ENCODE data around the gene POLR2J.
"Not testable (repeated sequence)": the region's sequence is repeated elsewhere in the genome, so short reads cannot be mapped to it uniquely, and the experiment has no call there.

The POLR2J gene

GRCh38 chr7:102466097-102466496, 12.6 kb downstream of the POLR2J start:
- DNase-seq (ENCODE audit: low read depth in 2 of 2): no peak

- peak; percentile 85 to 89 for DNase-seq (ENCODE audit: low read depth in 2 of 2)
Measured at GRCh38 chr7:102464577-102465280, 14.0 kb downstream of the POLR2J start, which contains the start of the genes ALKBH4 and LRWD1. TSS of gene ALKBH4 (minus strand) at chr7:102464863. CDS start at chr7:102464836, 27 bp downstream. TSS of gene LRWD1 (plus strand) at chr7:102464984. CDS start at chr7:102465081, 97 bp downstream.

- DNase-seq (ENCODE audit: low read depth in 2 of 2): no peak
Measured at GRCh38 chr7:102463841-102464576, 14.7 kb downstream of the POLR2J start.

GRCh38 chr7:102460467-102460866, 18.3 kb downstream of the POLR2J start:
- DNase-seq (ENCODE audit: low read depth in 2 of 2): no peak

GRCh38 chr7:102459221-102459844, 19.4 kb downstream of the POLR2J start:
- DNase-seq (ENCODE audit: low read depth in 2 of 2): no peak

GRCh38 chr7:102457352-102457924, 21.3 kb downstream of the POLR2J start:
- no peak for DNase-seq (ENCODE audit: low read depth in 2 of 2)

GRCh38 chr7:102456327-102456726, 22.4 kb downstream of the POLR2J start:
- DNase-seq (ENCODE audit: low read depth in 2 of 2): no peak

GRCh38 chr7:102455596-102455995, 23.1 kb downstream of the POLR2J start:
- no peak for DNase-seq (ENCODE audit: low read depth in 2 of 2)

GRCh38 chr7:102454932-102455331, 23.8 kb downstream of the POLR2J start:
- not testable (repeated sequence) for DNase-seq (ENCODE audit: low read depth in 2 of 2)

GRCh38 chr7:102454468-102454867, 24.3 kb downstream of the POLR2J start:
- no peak for DNase-seq (ENCODE audit: low read depth in 2 of 2)

- no peak for DNase-seq (ENCODE audit: low read depth in 2 of 2)
Measured at GRCh38 chr7:102453319-102453718, 25.4 kb downstream of the POLR2J start.

GRCh38 chr7:102452451-102452850, 26.3 kb downstream of the POLR2J start:
- no peak for DNase-seq (ENCODE audit: low read depth in 2 of 2)

GRCh38 chr7:102451371-102452054, 27.2 kb downstream of the POLR2J start:
- DNase-seq (ENCODE audit: low read depth in 2 of 2): no peak

- DNase-seq (ENCODE audit: low read depth in 2 of 2): peak in 1 of 2 donors; percentile 23
Measured at GRCh38 chr7:102450242-102450641, 28.5 kb downstream of the POLR2J start.

GRCh38 chr7:102449136-102449535, 29.6 kb downstream of the POLR2J start:
- no peak for DNase-seq (ENCODE audit: low read depth in 2 of 2)

- DNase-seq (ENCODE audit: low read depth in 2 of 2): no peak
Measured at GRCh38 chr7:102447311-102447710, 31.4 kb downstream of the POLR2J start.

- DNase-seq (ENCODE audit: low read depth in 2 of 2): no peak
Measured at GRCh38 chr7:102446387-102447156, 32.1 kb downstream of the POLR2J start.

GRCh38 chr7:102445674-102446071, 33.0 kb downstream of the POLR2J start:
- no peak for DNase-seq (ENCODE audit: low read depth in 2 of 2)

GRCh38 chr7:102444961-102445673, 33.6 kb downstream of the POLR2J start:
- no peak for DNase-seq (ENCODE audit: low read depth in 2 of 2)
